SK-N-SH treated with all-trans-retinoic acid at 6 μM for 48 hours (cell line): ENCODE results near the gene BTG3.

Experiments
- ATAC-seq: fragments of 200-7000 bp; cut with Tn5 transposase; 3 replicates; pipeline ENCODE4 v1.9.1; 2020; ENCODE audit warnings: mild to moderate bottlenecking, moderate library complexity
- ARNTL ChIP-seq: fragments of 450-650 bp; formaldehyde crosslinking; IDR thresholded peaks from 2 replicates; pipeline ENCODE4 v1.5.0; 2020; ENCODE audit warnings: low read depth, mild to moderate bottlenecking, moderate library complexity, borderline replicate concordance
- BACH2 ChIP-seq: fragments of 250-450 bp; sonication (Bioruptor Pico); IDR thresholded peaks from 2 replicates; pipeline ENCODE4 v1.9.0; 2021; ENCODE audit warnings: mild to moderate bottlenecking, borderline replicate concordance
- CREB5 ChIP-seq: fragments of 250-450 bp; sonication (Bioruptor Pico); IDR thresholded peaks from 2 replicates; pipeline ENCODE4 v1.5.1; 2020; ENCODE audit warnings: low read depth, mild to moderate bottlenecking, moderate library complexity
- CSDC2 ChIP-seq: fragments of 250-450 bp; sonication (Bioruptor Pico); IDR thresholded peaks from 2 replicates; pipeline ENCODE4 v1.5.0; 2020; ENCODE audit warnings: mild to moderate bottlenecking, moderate library complexity
- CSRNP3 ChIP-seq: fragments of 250-450 bp; sonication (Bioruptor Pico); IDR thresholded peaks from 2 replicates; pipeline ENCODE4 v1.5.1; 2021; ENCODE audit warnings: mild to moderate bottlenecking, moderate library complexity
- ESRRG ChIP-seq: fragments of 250-450 bp; sonication (Bioruptor Pico); IDR thresholded peaks from 2 replicates; pipeline ENCODE4 v1.6.1; 2021; ENCODE audit warnings: mild to moderate bottlenecking
- GLIS3 ChIP-seq: fragments of 250-450 bp; sonication (Bioruptor Pico); IDR thresholded peaks from 2 replicates; pipeline ENCODE4 v1.5.0; 2020; ENCODE audit warnings: mild to moderate bottlenecking, moderate library complexity
- ISL1 ChIP-seq: fragments of 250-450 bp; sonication (Bioruptor Pico); IDR thresholded peaks from 2 replicates; pipeline ENCODE4 v2.1.2; 2022; ENCODE audit warnings: mild to moderate bottlenecking, moderate library complexity
- OSR1 ChIP-seq: fragments of 250-450 bp; sonication (Bioruptor Pico); IDR thresholded peaks from 2 replicates; pipeline ENCODE4 v1.8.0; 2022; ENCODE audit warnings: moderate library complexity, mild to moderate bottlenecking, inconsistent platforms
- PATZ1 ChIP-seq: fragments of 250-450 bp; sonication (Bioruptor Pico); IDR thresholded peaks from 2 replicates; pipeline ENCODE4 v1.8.0; 2020; ENCODE audit warnings: mild to moderate bottlenecking, moderate library complexity, borderline replicate concordance
- POU6F1 ChIP-seq: fragments of 250-450 bp; sonication (Bioruptor Pico); IDR thresholded peaks from 2 replicates; pipeline ENCODE4 v1.8.0; 2021; ENCODE audit warnings: low read depth, mild to moderate bottlenecking, moderate library complexity, borderline replicate concordance
- RARB ChIP-seq: fragments of 250-450 bp; sonication (Bioruptor Pico); IDR thresholded peaks from 2 replicates; pipeline ENCODE4 v1.8.0; 2021; ENCODE audit warnings: mild to moderate bottlenecking, moderate library complexity
- TCF4 ChIP-seq: fragments of 250-450 bp; sonication (Bioruptor Pico); IDR thresholded peaks from 2 replicates; pipeline ENCODE4 v1.8.0; 2021; ENCODE audit warnings: mild to moderate bottlenecking, moderate library complexity, borderline replicate concordance
- TOX ChIP-seq: fragments of 250-450 bp; sonication (Bioruptor Pico); IDR thresholded peaks from 2 replicates; pipeline ENCODE4 v1.8.0; 2021; ENCODE audit warnings: mild to moderate bottlenecking, moderate library complexity, borderline replicate concordance
- TSHZ2 ChIP-seq: fragments of 250-450 bp; sonication (Bioruptor Pico); IDR thresholded peaks from 2 replicates; pipeline ENCODE4 v1.5.0; 2020; ENCODE audit warnings: mild to moderate bottlenecking, moderate library complexity
- ZC3H10 ChIP-seq: fragments of 250-450 bp; sonication (Bioruptor Pico); IDR thresholded peaks from 2 replicates; pipeline ENCODE4 v1.5.1; 2021; ENCODE audit warnings: mild to moderate bottlenecking, moderate library complexity
- ZFP3 ChIP-seq: fragments of 250-450 bp; sonication (Bioruptor Pico); IDR thresholded peaks from 2 replicates; pipeline ENCODE4 v1.5.0; 2020; ENCODE audit warnings: mild to moderate bottlenecking, moderate library complexity
- ZFP30 ChIP-seq: fragments of 450-650 bp; formaldehyde crosslinking; IDR thresholded peaks from 2 replicates; pipeline ENCODE4 v1.5.0; 2022; ENCODE audit warnings: mild to moderate bottlenecking, moderate library complexity
- ZNF565 ChIP-seq: fragments of 450-650 bp; formaldehyde crosslinking; conservative IDR thresholded peaks from 2 replicates; pipeline ENCODE4 v1.5.0; 2020; ENCODE audit warnings: low read depth, mild to moderate bottlenecking, moderate library complexity
- ZNF70 ChIP-seq: fragments of 450-650 bp; formaldehyde crosslinking; IDR thresholded peaks from 2 replicates; pipeline ENCODE4 v1.5.0; 2020; ENCODE audit warnings: mild to moderate bottlenecking, moderate library complexity

Gene BTG3

GRCh38 chr21:17612565-17613241 lies at the start of gene BTG3:
Gene BTG3 (minus strand): TSS chr21:17612901. CDS start chr21:17609144, 3,757 bp downstream.
- peak; percentile 80 for ATAC-seq
- TF ChIP-seq CREB5: no peak
- TF ChIP-seq ZFP3: no peak
- peak; percentile 13; the same call in 1 of the 2 replicates for TF ChIP-seq TSHZ2 (CRISPR knock-in tag)
- TF ChIP-seq, all 23 proteins: peak for 1

GRCh38 chr21:17660862-17661261 lies 48.2 kb upstream of the BTG3 start:
- ATAC-seq: no peak
- TF ChIP-seq OSR1 (CRISPR knock-in tag): no peak
- no peak for TF ChIP-seq ZFP30 (CRISPR knock-in tag)
- no peak for TF ChIP-seq TCF4 (CRISPR knock-in tag)
- TF ChIP-seq BACH2 (CRISPR knock-in tag): no peak
- no peak for TF ChIP-seq ZFP3
- no peak for TF ChIP-seq ARNTL (CRISPR knock-in tag)
- no peak for TF ChIP-seq ZC3H10 (CRISPR knock-in tag)
- no peak for TF ChIP-seq CREB5
- no peak for TF ChIP-seq TOX
- no peak for TF ChIP-seq ESRRG (CRISPR knock-in tag)
- no peak for TF ChIP-seq ZNF565 (CRISPR knock-in tag)
- no peak for TF ChIP-seq TSHZ2 (CRISPR knock-in tag)
- TF ChIP-seq CSDC2 (CRISPR knock-in tag): no peak

- ATAC-seq: no peak
- no peak for TF ChIP-seq POU6F1 (CRISPR knock-in tag)
- TF ChIP-seq CSRNP3: no peak
- TF ChIP-seq TOX: no peak
- TF ChIP-seq PATZ1: no peak
- no peak for TF ChIP-seq CSDC2 (CRISPR knock-in tag)
- TF ChIP-seq RARB: no peak
- TF ChIP-seq BACH2 (CRISPR knock-in tag): no peak
- no peak for TF ChIP-seq ARNTL (CRISPR knock-in tag)
- TF ChIP-seq ZNF70 (CRISPR knock-in tag): no peak
- TF ChIP-seq ISL1 (CRISPR knock-in tag): no peak
- no peak for TF ChIP-seq GLIS3 (CRISPR knock-in tag)
- TF ChIP-seq ZNF565 (CRISPR knock-in tag): no peak
- no peak for TF ChIP-seq CREB5
Measured at GRCh38 chr21:17660452-17660851, 47.8 kb upstream of the BTG3 start.
